Adrenal gland (tissue), 5 donors: ENCODE measurements around the gene MYL7.

Source experiments
- POLR2A ChIP-seq, 2 donors: fragments of 450-650 bp; IDR thresholded peaks; one replicate each; pipeline ENCODE4 v1.6.1; 2017; ENCODE audit warnings: antibody characterized with exemption in 2 of 2, mild to moderate bottlenecking in 2 of 2, moderate library complexity in 1 of 2
- TF ChIP-seq, protein P1 (sequence below), 6 experiments: fragments of 450-650 bp in 4 of 6; fragments of 200-600 bp in 2 of 6; sonication (generic) in 1 of 6; IDR thresholded peaks; 1 replicate in 5 of 6; 2 replicates in 1 of 6; pipeline versions ENCODE4 v1.5.1 to v1.8.0; 2016 to 2021; ENCODE audit warnings: antibody characterized with exemption in 6 of 6, mild to moderate bottlenecking in 2 of 6, moderate library complexity in 1 of 6
- donor health status: DM: no; HTN: no; CAD: no.

DNA sequence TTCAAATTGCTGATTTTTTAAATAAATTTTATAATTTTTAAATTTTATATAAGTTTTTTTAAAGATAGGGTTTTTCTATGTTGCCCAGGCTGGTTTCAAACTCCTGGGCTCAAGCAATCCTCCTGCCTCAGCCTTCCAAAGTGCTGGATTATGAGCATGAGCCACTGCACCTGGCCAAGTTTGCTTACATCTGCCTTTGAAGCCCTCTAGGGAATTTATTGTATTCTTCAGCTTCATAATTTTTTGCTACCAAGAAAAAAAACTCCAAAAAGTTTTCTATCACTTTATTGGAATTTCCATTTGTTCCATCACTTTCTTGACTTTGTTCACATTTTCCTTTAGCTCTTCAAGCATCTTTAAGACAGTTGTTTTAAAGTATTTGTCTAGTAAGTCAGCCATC, 14.0 kb downstream of the MYL7 start:
- TF ChIP-seq, protein P1, sequence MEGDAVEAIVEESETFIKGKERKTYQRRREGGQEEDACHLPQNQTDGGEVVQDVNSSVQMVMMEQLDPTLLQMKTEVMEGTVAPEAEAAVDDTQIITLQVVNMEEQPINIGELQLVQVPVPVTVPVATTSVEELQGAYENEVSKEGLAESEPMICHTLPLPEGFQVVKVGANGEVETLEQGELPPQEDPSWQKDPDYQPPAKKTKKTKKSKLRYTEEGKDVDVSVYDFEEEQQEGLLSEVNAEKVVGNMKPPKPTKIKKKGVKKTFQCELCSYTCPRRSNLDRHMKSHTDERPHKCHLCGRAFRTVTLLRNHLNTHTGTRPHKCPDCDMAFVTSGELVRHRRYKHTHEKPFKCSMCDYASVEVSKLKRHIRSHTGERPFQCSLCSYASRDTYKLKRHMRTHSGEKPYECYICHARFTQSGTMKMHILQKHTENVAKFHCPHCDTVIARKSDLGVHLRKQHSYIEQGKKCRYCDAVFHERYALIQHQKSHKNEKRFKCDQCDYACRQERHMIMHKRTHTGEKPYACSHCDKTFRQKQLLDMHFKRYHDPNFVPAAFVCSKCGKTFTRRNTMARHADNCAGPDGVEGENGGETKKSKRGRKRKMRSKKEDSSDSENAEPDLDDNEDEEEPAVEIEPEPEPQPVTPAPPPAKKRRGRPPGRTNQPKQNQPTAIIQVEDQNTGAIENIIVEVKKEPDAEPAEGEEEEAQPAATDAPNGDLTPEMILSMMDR (IDR thresholded peaks at IDR 0.05): no peak
- no peak for TF ChIP-seq POLR2A (IDR thresholded peaks at IDR 0.05)
